ENCODE measurements around the gene NAGLU.

GRCh38 chr17:42530952-42531454, 5.0 kb upstream of the NAGLU start:
- TF ChIP-seq, protein P1, sequence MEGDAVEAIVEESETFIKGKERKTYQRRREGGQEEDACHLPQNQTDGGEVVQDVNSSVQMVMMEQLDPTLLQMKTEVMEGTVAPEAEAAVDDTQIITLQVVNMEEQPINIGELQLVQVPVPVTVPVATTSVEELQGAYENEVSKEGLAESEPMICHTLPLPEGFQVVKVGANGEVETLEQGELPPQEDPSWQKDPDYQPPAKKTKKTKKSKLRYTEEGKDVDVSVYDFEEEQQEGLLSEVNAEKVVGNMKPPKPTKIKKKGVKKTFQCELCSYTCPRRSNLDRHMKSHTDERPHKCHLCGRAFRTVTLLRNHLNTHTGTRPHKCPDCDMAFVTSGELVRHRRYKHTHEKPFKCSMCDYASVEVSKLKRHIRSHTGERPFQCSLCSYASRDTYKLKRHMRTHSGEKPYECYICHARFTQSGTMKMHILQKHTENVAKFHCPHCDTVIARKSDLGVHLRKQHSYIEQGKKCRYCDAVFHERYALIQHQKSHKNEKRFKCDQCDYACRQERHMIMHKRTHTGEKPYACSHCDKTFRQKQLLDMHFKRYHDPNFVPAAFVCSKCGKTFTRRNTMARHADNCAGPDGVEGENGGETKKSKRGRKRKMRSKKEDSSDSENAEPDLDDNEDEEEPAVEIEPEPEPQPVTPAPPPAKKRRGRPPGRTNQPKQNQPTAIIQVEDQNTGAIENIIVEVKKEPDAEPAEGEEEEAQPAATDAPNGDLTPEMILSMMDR (IDR thresholded peaks at IDR 0.05; ENCODE audit: low read depth, low read length), result no peak
- TF ChIP-seq EZH2phosphoT487 (IDR thresholded peaks at IDR 0.05; ENCODE audit: low read depth), result no peak

All from OCI-LY3 (cell line).